Measurements from ENCODE around the gene CYB5R3.

Gene CYB5R3

GRCh38 chr22:42648017-42648367 is 1.2 kb downstream of the CYB5R3 start:
- Mint-ChIP-seq H3K27ac (peak overlapping the region; percentile 75 to 96 (median 93)), H3K27me3 (ENCODE audit: low read depth) (no peaks in the 10 kb centered on the region), H3K36me3 (ENCODE audit: low read depth) (no peaks in the 10 kb centered on the region), H3K4me3 (peak overlapping the region; percentile 87 to 99 (median 97)), H3K4me1 (peaks cover 41% of the 10 kb centered on the region), H3K9me3 (no peaks in the 10 kb centered on the region)
- no peak for TF ChIP-seq CTCF (IDR thresholded peaks at IDR 0.05; ENCODE audit: unreplicated experiment in 3 of 3)

GRCh38 chr22:42646569-42647525 is 2.3 kb downstream of the CYB5R3 start:
- H3K36me3 Mint-ChIP-seq (ENCODE audit: low read depth): no peaks in the 10 kb centered on the region
- peak overlapping the region in 2 of 3 experiments; percentile 54 to 96 for H3K27ac Mint-ChIP-seq
- no peak for TF ChIP-seq CTCF (IDR thresholded peaks at IDR 0.05; ENCODE audit: unreplicated experiment in 3 of 3)
- no peaks in the 10 kb centered on the region for H3K27me3 Mint-ChIP-seq (ENCODE audit: low read depth)
- H3K4me1 Mint-ChIP-seq: peaks cover 41% of the 10 kb centered on the region
- no peaks in the 10 kb centered on the region for H3K9me3 Mint-ChIP-seq
- H3K4me3 Mint-ChIP-seq: peak overlapping the region; percentile 87 to 99 (median 97)

- Mint-ChIP-seq H3K9me3 (no peaks in the 10 kb centered on the region), H3K27ac (peak overlapping the region; percentile 82 to 96 (median 84)), H3K4me3 (peak overlapping the region; percentile 44 to 77 (median 76)), H3K27me3 (ENCODE audit: low read depth) (no peaks in the 10 kb centered on the region), H3K36me3 (ENCODE audit: low read depth) (no peaks in the 10 kb centered on the region), H3K4me1 (peaks cover 41% of the 10 kb centered on the region)
- no peak for TF ChIP-seq CTCF (IDR thresholded peaks at IDR 0.05; ENCODE audit: unreplicated experiment in 3 of 3)
These were observed 3.1 kb downstream of the CYB5R3 start for GRCh38 chr22:42645938-42646568.

GRCh38 chr22:42645341-42645937 is 3.8 kb downstream of the CYB5R3 start:
- peak overlapping the region; percentile 44 to 77 (median 76) for H3K4me3 Mint-ChIP-seq
- no peaks in the 10 kb centered on the region for H3K36me3 Mint-ChIP-seq (ENCODE audit: low read depth)
- no peaks in the 10 kb centered on the region for H3K9me3 Mint-ChIP-seq
- TF ChIP-seq CTCF (IDR thresholded peaks at IDR 0.05; ENCODE audit: unreplicated experiment in 3 of 3): no peak
- peaks cover 41% of the 10 kb centered on the region for H3K4me1 Mint-ChIP-seq
- H3K27me3 Mint-ChIP-seq (ENCODE audit: low read depth): no peaks in the 10 kb centered on the region
- peak overlapping the region; percentile 82 to 96 (median 84) for H3K27ac Mint-ChIP-seq

- H3K4me3 Mint-ChIP-seq: peak overlapping the region; percentile 44 to 77 (median 76)
- no peaks in the 10 kb centered on the region for H3K27me3 Mint-ChIP-seq (ENCODE audit: low read depth)
- no peak for TF ChIP-seq CTCF (IDR thresholded peaks at IDR 0.05; ENCODE audit: unreplicated experiment in 3 of 3)
- no peaks in the 10 kb centered on the region for H3K36me3 Mint-ChIP-seq (ENCODE audit: low read depth)
- H3K27ac Mint-ChIP-seq: peak overlapping the region; percentile 82 to 96 (median 84)
- H3K4me1 Mint-ChIP-seq: peaks cover 41% of the 10 kb centered on the region
- H3K9me3 Mint-ChIP-seq: no peaks in the 10 kb centered on the region
These were observed 4.5 kb downstream of the CYB5R3 start for GRCh38 chr22:42644422-42645340.

Data from nephron (organoid).